22Rv1 (cell line): Measurements from ENCODE around the gene SH3RF2.
"Not testable (repeated sequence)": the region's sequence is repeated elsewhere in the genome, so short reads cannot be mapped to it uniquely, and the experiment has no call there.

ENCODE experiments used
- H3K27ac ChIP-seq: fragments of 450-650 bp; 2 replicates; pipeline ENCODE4 v1.5.1; 2017
- CTCF ChIP-seq: fragments of 450-650 bp; IDR thresholded peaks from 2 replicates; pipeline ENCODE4 v1.5.1; 2017; ENCODE audit warnings: mild to moderate bottlenecking
- ZFX ChIP-seq: fragments of 450-650 bp; IDR thresholded peaks from 2 replicates; pipeline ENCODE4 v1.6.1; 2017; ENCODE audit warnings: antibody characterized with exemption, borderline replicate concordance

The SH3RF2 gene

GRCh38 chr5:145936401-145937131, at the start of gene SH3RF2:
SH3RF2 (plus strand) TSS chr5:145936578; CDS start chr5:145937929, 1,351 bp downstream.
- TF ChIP-seq CTCF (no peak), ZFX (no peak)
- no peak within 1 kb of the TSS for H3K27ac ChIP-seq

GRCh38 chr5:145887217-145887616, 49.2 kb upstream of the SH3RF2 start:
- H3K27ac ChIP-seq = no peak overlapping the region
- no peak for TF ChIP-seq ZFX
- TF ChIP-seq CTCF = no peak

GRCh38 chr5:145887976-145888574, 48.3 kb upstream of the SH3RF2 start:
- H3K27ac ChIP-seq = no peak overlapping the region
- TF ChIP-seq CTCF = peak; percentile 79
- TF ChIP-seq ZFX = no peak

- no peak overlapping the region for H3K27ac ChIP-seq
- TF ChIP-seq ZFX (no peak), CTCF (no peak)
These were observed 46.8 kb upstream of the SH3RF2 start for GRCh38 chr5:145889611-145890010.

GRCh38 chr5:145891378-145891777, 45.0 kb upstream of the SH3RF2 start:
- not testable (repeated sequence) for H3K27ac ChIP-seq

GRCh38 chr5:145898171-145898570, 38.2 kb upstream of the SH3RF2 start:
- no peak for TF ChIP-seq CTCF
- TF ChIP-seq ZFX = no peak
- H3K27ac ChIP-seq = no peak overlapping the region

GRCh38 chr5:145902421-145902820, 34.0 kb upstream of the SH3RF2 start:
- H3K27ac ChIP-seq = no peak overlapping the region
- TF ChIP-seq ZFX = no peak
- TF ChIP-seq CTCF = no peak
